GM23338 (cell line): ENCODE results near the gene GNAI3. TPM values are rescaled to one million over a fixed set of nuclear protein-coding genes. Genes with fewer than 3 reads are reported as not detected.

Experiments
- ATAC-seq: fragments of 200-7000 bp; cut with Tn5 transposase; 3 replicates; pipeline ENCODE4 v1.9.1; 2020
- DNase-seq: peaks from one replicate; pipeline ENCODE4 v3.0.0-alpha.2; 2015; ENCODE audit warnings: low spot score
- H2AFZ ChIP-seq: fragments of 200-600 bp; sonication (generic); 2 replicates; pipeline ENCODE4 v1.8.0; 2016; ENCODE audit warnings: antibody characterized with exemption, mild to moderate bottlenecking, moderate library complexity
- H3F3A ChIP-seq: fragments of 200-600 bp; sonication (generic); replicated peaks from 2 replicates; pipeline ENCODE4 v1.8.0; 2017; ENCODE audit warnings: antibody characterized with exemption, mixed run types, low read depth
- H3K27ac ChIP-seq: fragments of 200-600 bp; sonication (generic); 2 replicates; pipeline ENCODE4 v1.6.1; 2016; ENCODE audit warnings: low read depth
- H3K27me3 ChIP-seq: fragments of 200-600 bp; sonication (generic); 2 replicates; pipeline ENCODE4 v1.8.0; 2016; ENCODE audit warnings: mild to moderate bottlenecking, mixed run types, moderate library complexity; ENCODE audit not compliant: insufficient read depth
- H3K36me3 ChIP-seq: fragments of 200-600 bp; sonication (generic); 2 replicates; pipeline ENCODE4 v1.8.0; 2016; ENCODE audit warnings: mild to moderate bottlenecking; ENCODE audit not compliant: insufficient read depth
- H3K4me1 ChIP-seq: fragments of 200-600 bp; sonication (generic); 2 replicates; pipeline ENCODE4 v1.8.0; 2016; ENCODE audit warnings: mild to moderate bottlenecking, moderate library complexity; ENCODE audit not compliant: insufficient read depth
- H3K4me2 ChIP-seq: fragments of 200-600 bp; sonication (generic); 2 replicates; pipeline ENCODE4 v1.7.1; 2017; ENCODE audit warnings: mixed run types
- H3K4me3 ChIP-seq: fragments of 200-600 bp; sonication (generic); 2 replicates; pipeline ENCODE4 v1.6.1; 2016; ENCODE audit warnings: mixed run types
- H3K79me2 ChIP-seq: fragments of 200-600 bp; sonication (generic); replicated peaks from 2 replicates; pipeline ENCODE4 v1.8.0; 2017; ENCODE audit warnings: mild to moderate bottlenecking; ENCODE audit not compliant: insufficient read depth
- H3K9me2 ChIP-seq: fragments of 200-600 bp; sonication (generic); 2 replicates; pipeline ENCODE4 v1.8.0; 2017; ENCODE audit not compliant: insufficient read depth
- H4K20me1 ChIP-seq: fragments of 200-600 bp; sonication (generic); replicated peaks from 2 replicates; pipeline ENCODE4 v1.8.0; 2017; ENCODE audit warnings: mild to moderate bottlenecking; ENCODE audit not compliant: insufficient read depth
- H3K27ac Mint-ChIP-seq: 2 replicates; pipeline ENCODE4 v1.8.0; 2020; ENCODE audit warnings: inconsistent platforms, mild to moderate bottlenecking, moderate library complexity, mixed read lengths
- H3K27me3 Mint-ChIP-seq: 3 replicates; pipeline ENCODE4 v1.8.0; 2022; ENCODE audit warnings: low read depth, mild to moderate bottlenecking, moderate library complexity, mixed read lengths, inconsistent platforms; ENCODE audit not compliant: insufficient read depth, poor library complexity
- H3K36me3 Mint-ChIP-seq: 3 replicates; pipeline ENCODE4 v1.8.0; 2021; ENCODE audit warnings: low read depth, mild to moderate bottlenecking, inconsistent platforms, moderate library complexity, mixed read lengths
- H3K4me1 Mint-ChIP-seq: 3 replicates; pipeline ENCODE4 v1.8.0; 2020; ENCODE audit warnings: mild to moderate bottlenecking, inconsistent platforms, mixed read lengths
- H3K4me3 Mint-ChIP-seq: 3 replicates; pipeline ENCODE4 v1.8.0; 2021; ENCODE audit warnings: moderate library complexity, mild to moderate bottlenecking, inconsistent platforms, mixed read lengths
- H3K9me3 Mint-ChIP-seq: 3 replicates; pipeline ENCODE4 v1.8.0; 2020; ENCODE audit warnings: moderate library complexity, mild to moderate bottlenecking, inconsistent platforms, mixed read lengths
- CREB1 ChIP-seq: fragments of 250-450 bp; sonication (Bioruptor Pico); IDR thresholded peaks from 2 replicates; pipeline ENCODE4 v1.5.0; 2020; ENCODE audit warnings: low read depth, mild to moderate bottlenecking, moderate library complexity
- CTCF ChIP-seq, 2 experiments: fragments of 200-600 bp in 1 of 2; sonication (generic) in 1 of 2; conservative IDR thresholded peaks; 2 replicates each; pipeline versions ENCODE4 v1.5.1 to v1.6.1; 2016 to 2017; ENCODE audit warnings: antibody characterized with exemption in 2 of 2, low read depth in 2 of 2, mild to moderate bottlenecking in 2 of 2, moderate library complexity in 1 of 2
- ETS1 ChIP-seq: IDR thresholded peaks from 2 replicates; pipeline ENCODE4 v1.6.1; 2016; ENCODE audit warnings: antibody characterized with exemption
- EZH2 ChIP-seq: fragments of 200-600 bp; sonication (generic); IDR thresholded peaks from one replicate; pipeline ENCODE4 v1.8.0; 2017; ENCODE audit warnings: antibody characterized with exemption, mild to moderate bottlenecking, low read depth; ENCODE audit not compliant: unreplicated experiment
- EZH2phosphoT487 ChIP-seq: fragments of 200-600 bp; sonication (generic); IDR thresholded peaks from one replicate; pipeline ENCODE4 v1.8.1; 2018; ENCODE audit warnings: antibody characterized with exemption; ENCODE audit not compliant: unreplicated experiment
- JUNB ChIP-seq: IDR thresholded peaks from one replicate; pipeline ENCODE4 v1.6.1; 2016; ENCODE audit warnings: antibody characterized with exemption; ENCODE audit not compliant: unreplicated experiment
- NANOG ChIP-seq: IDR thresholded peaks from 2 replicates; pipeline ENCODE4 v1.6.1; 2016; ENCODE audit warnings: antibody characterized with exemption, borderline replicate concordance
- POLR2AphosphoS5 ChIP-seq: IDR thresholded peaks from 2 replicates; pipeline ENCODE4 v1.6.1; 2016; ENCODE audit warnings: antibody characterized with exemption, low read depth
- REST ChIP-seq: IDR thresholded peaks from one replicate; pipeline ENCODE4 v1.6.1; 2018; ENCODE audit warnings: antibody characterized with exemption; ENCODE audit not compliant: unreplicated experiment
- STAT1 ChIP-seq: IDR thresholded peaks from one replicate; pipeline ENCODE4 v1.6.1; 2016; ENCODE audit warnings: antibody characterized with exemption; ENCODE audit not compliant: unreplicated experiment
- ZNF114 ChIP-seq: fragments of 250-450 bp; sonication (Bioruptor Pico); IDR thresholded peaks from 2 replicates; pipeline ENCODE4 v1.5.0; 2020; ENCODE audit warnings: mild to moderate bottlenecking, moderate library complexity
- ZNF331 ChIP-seq: fragments of 250-450 bp; sonication (Bioruptor Pico); IDR thresholded peaks from 2 replicates; pipeline ENCODE4 v1.5.0; 2020; ENCODE audit warnings: low read depth, mild to moderate bottlenecking, moderate library complexity
- ZNF462 ChIP-seq: fragments of 250-450 bp; sonication (Bioruptor Pico); IDR thresholded peaks from 2 replicates; pipeline ENCODE4 v1.5.0; 2020; ENCODE audit warnings: mild to moderate bottlenecking, moderate library complexity
- polyA plus RNA-seq: library from polyadenylated mRNA; unstranded; fragments of >200 nt; fragmentation: Nextera tagmentation; extraction: Ambion mirVana; gene quantifications from 2 replicates; pipeline ENCODE4 v1.2.1, GENCODE V29; 2016
- total RNA-seq: library from RNA; depleted of rRNA; stranded (reverse); fragments of >200 nt; shearing (Covaris generic); gene quantifications from 2 replicates; pipeline ENCODE4 v1.2.3, GENCODE V29; 2014

Gene GNAI3
- total and polyA plus RNA-seq, 2 experiments from 2014 or later, result 4.5 to 10.2 TPM

GRCh38 chr1:109628540-109629321, 80.3 kb downstream of the GNAI3 start:
- Histone ChIP-seq H3K9me2 (no peaks in the 10 kb centered on the region), H3K4me2 (no peak overlapping the region), H3K4me3 (no peak overlapping the region), H3F3A (no peaks in the 10 kb centered on the region), H3K27ac (no peak overlapping the region), H4K20me1 (no peaks in the 10 kb centered on the region), H3K4me1 (no peaks in the 10 kb centered on the region), H3K79me2 (peaks cover under 1% of the 10 kb centered on the region; the same call in 1 of the 2 replicates), H3K36me3 (peaks cover 4% of the 10 kb centered on the region; the same call in 1 of the 2 replicates), H3K27me3 (no peaks in the 10 kb centered on the region), H2AFZ (no peak overlapping the region)
- Mint-ChIP-seq H3K27me3 (peaks cover 4% of the 10 kb centered on the region), H3K27ac (no peak overlapping the region), H3K4me1 (peaks cover 11% of the 10 kb centered on the region), H3K36me3 (peaks cover 27% of the 10 kb centered on the region), H3K9me3 (no peaks in the 10 kb centered on the region), H3K4me3 (no peak overlapping the region)
- DNase-seq (no peak), ATAC-seq (no peak)
- TF ChIP-seq CTCF (conservative IDR thresholded peaks at IDR 0.05; ENCODE audit: low read depth in 2 of 2), result no peak
- no peak for TF ChIP-seq ETS1
- no peak for TF ChIP-seq ZNF462 (CRISPR knock-in tag)
- TF ChIP-seq NANOG, result no peak
- TF ChIP-seq EZH2, result no peak
- TF ChIP-seq REST, result no peak
- TF ChIP-seq EZH2phosphoT487, result no peak
- TF ChIP-seq CREB1, result no peak
- TF ChIP-seq ZNF114 (CRISPR knock-in tag), result no peak
- TF ChIP-seq JUNB, result no peak
- TF ChIP-seq STAT1, result no peak
- no peak for TF ChIP-seq ZNF331 (CRISPR knock-in tag)
- no peak for TF ChIP-seq POLR2AphosphoS5
